Body of pancreas (tissue), 4 donors: ENCODE measurements around the gene CSTB.

ENCODE experiments used
- CTCF ChIP-seq, 7 experiments: fragments of 450-650 bp in 4 of 7; fragments of 200-600 bp in 3 of 7; sonication (generic) in 3 of 7; IDR thresholded peaks; one replicate each; pipeline ENCODE4 v1.5.1; 2016 to 2019; ENCODE audit warnings: antibody characterized with exemption in 7 of 7
- POLR2A ChIP-seq, 3 donors: fragments of 450-650 bp; IDR thresholded peaks; one replicate each; pipeline ENCODE4 v1.6.1; 2016; ENCODE audit warnings: antibody characterized with exemption in 3 of 3, mild to moderate bottlenecking in 2 of 3

GRCh38 chr21:43757601-43758000, 18.5 kb downstream of the CSTB start:
- no peak for TF ChIP-seq CTCF (IDR thresholded peaks at IDR 0.05)
- no peak for TF ChIP-seq POLR2A (IDR thresholded peaks at IDR 0.05)
